Measurements from ENCODE around the gene KLHL29.

The KLHL29 gene

DNA sequence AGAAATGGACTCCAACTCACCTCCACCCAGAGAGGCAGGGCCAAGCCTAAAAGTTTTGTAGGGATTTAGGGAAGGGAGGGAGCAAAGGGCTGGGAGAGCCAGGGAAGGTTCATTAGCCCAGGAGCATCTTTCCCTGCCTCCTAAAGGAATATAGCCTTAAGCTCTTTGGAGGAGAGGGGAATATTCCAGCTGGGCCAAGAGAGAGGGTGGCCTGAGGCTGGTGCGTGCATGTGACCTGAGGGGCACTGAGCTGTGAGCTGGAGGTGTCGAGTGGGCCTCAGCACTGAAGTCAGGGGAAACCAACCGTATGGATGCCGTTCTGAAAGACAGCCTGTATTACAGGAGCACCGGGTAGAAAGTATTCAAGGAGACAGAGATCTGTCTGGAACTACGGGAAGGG, 112.6 kb downstream of the KLHL29 start:
- DNase-seq (ENCODE audit: insufficient read length, low spot score) (no peak), FAIRE-seq (no peak)
- no peak for TF ChIP-seq CTCF (IDR thresholded peaks at IDR 0.05; ENCODE audit: insufficient read depth, missing control alignments)

DNA sequence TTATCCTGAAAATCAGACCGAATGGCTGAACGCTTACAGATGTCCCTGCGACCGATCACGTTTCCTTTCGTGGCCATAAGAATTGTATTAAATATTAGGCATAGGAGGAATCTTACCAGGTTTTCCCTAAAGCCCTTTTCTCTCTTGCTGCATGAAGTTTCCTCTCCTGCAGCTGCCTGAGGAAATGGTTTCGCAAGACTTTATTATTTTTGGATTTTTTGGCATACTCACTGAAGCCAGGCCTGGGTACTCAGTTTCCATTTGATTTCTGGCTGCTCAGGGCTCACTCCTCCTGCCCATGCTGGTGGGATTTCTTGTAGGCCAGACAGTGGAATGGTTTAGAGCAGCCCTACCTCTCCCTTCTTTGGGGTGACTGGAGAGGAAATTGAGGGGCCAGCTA, 114.0 kb downstream of the KLHL29 start:
- TF ChIP-seq CTCF (IDR thresholded peaks at IDR 0.05; ENCODE audit: insufficient read depth, missing control alignments), result no peak
- no peak for DNase-seq (ENCODE audit: insufficient read length, low spot score)
- FAIRE-seq, result no peak

- FAIRE-seq, result no peak
- no peak for DNase-seq (ENCODE audit: insufficient read length, low spot score)
- no peak for TF ChIP-seq CTCF (IDR thresholded peaks at IDR 0.05; ENCODE audit: insufficient read depth, missing control alignments)
These were observed 114.5 kb downstream of the KLHL29 start for GRCh38 chr2:23499439-23499838.

DNA sequence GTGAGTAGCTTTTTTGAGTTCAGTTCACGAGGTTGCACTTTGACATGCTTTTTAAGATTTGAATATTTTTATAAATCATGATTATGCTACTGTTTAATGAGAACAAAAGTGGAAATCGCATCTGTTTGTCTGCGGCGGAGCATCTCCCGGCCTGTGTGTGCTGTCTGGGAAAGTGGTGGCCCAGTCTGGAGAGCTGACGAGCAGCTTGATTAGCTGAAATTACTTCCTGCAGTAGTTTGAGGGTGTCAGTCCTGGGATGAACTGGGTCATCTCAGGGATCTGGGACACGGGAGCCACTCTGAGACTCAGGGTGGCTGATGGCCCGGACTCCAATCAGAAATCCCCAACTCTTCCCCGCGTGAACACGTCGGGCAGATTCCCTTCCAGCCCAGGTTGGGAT, 115.9 kb downstream of the KLHL29 start:
- FAIRE-seq, result no peak
- TF ChIP-seq CTCF (IDR thresholded peaks at IDR 0.05; ENCODE audit: insufficient read depth, missing control alignments), result no peak
- no peak for DNase-seq (ENCODE audit: insufficient read length, low spot score)

GRCh38 chr2:23502096-23502495, 117.1 kb downstream of the KLHL29 start:
- FAIRE-seq (no peak), DNase-seq (ENCODE audit: insufficient read length, low spot score) (no peak)
- TF ChIP-seq CTCF (IDR thresholded peaks at IDR 0.05; ENCODE audit: insufficient read depth, missing control alignments), result no peak

GRCh38 chr2:23503097-23503496, 118.1 kb downstream of the KLHL29 start:
- FAIRE-seq, result no peak
- TF ChIP-seq CTCF (IDR thresholded peaks at IDR 0.05; ENCODE audit: insufficient read depth, missing control alignments), result no peak
- no peak for DNase-seq (ENCODE audit: insufficient read length, low spot score)

GRCh38 chr2:23503682-23504081, 118.7 kb downstream of the KLHL29 start:
- DNase-seq (ENCODE audit: insufficient read length, low spot score) (no peak), FAIRE-seq (no peak)
- no peak for TF ChIP-seq CTCF (IDR thresholded peaks at IDR 0.05; ENCODE audit: insufficient read depth, missing control alignments)

Data from D721Med (cell line).